Measurements from ENCODE around the gene ERICH6.

- TF ChIP-seq CTCF (IDR thresholded peaks at IDR 0.05; ENCODE audit: extremely low read depth in 1 of 2, insufficient read depth in 1 of 2, low read depth in 1 of 2, low read length in 2 of 2) (no peak), POLR2AphosphoS5 (IDR thresholded peaks at IDR 0.05; ENCODE audit: insufficient read depth, low read depth, low read length) (no peak), FOS (IDR thresholded peaks at IDR 0.05; ENCODE audit: borderline replicate concordance, insufficient read depth, low read length) (no peak), MYC (IDR thresholded peaks at IDR 0.05; ENCODE audit: low read depth, low read length) (no peak), POLR2A (IDR thresholded peaks at IDR 0.05; ENCODE audit: low read depth, low read length) (no peak)
Observed at GRCh38 chr3:150738688-150739087, 35.0 kb upstream of the ERICH6 start.
